GM23338 (cell line): ENCODE data around the gene GALNT4. TPM values are rescaled to one million over a fixed set of nuclear protein-coding genes. Genes with fewer than 3 reads are reported as not detected.

Experiments
- ATAC-seq: fragments of 200-7000 bp; cut with Tn5 transposase; 3 replicates; pipeline ENCODE4 v1.9.1; 2020
- DNase-seq: peaks from one replicate; pipeline ENCODE4 v3.0.0-alpha.2; 2015; ENCODE audit warnings: low spot score
- H2AFZ ChIP-seq: fragments of 200-600 bp; sonication (generic); 2 replicates; pipeline ENCODE4 v1.8.0; 2016; ENCODE audit warnings: antibody characterized with exemption, mild to moderate bottlenecking, moderate library complexity
- H3F3A ChIP-seq: fragments of 200-600 bp; sonication (generic); replicated peaks from 2 replicates; pipeline ENCODE4 v1.8.0; 2017; ENCODE audit warnings: antibody characterized with exemption, mixed run types, low read depth
- H3K27ac ChIP-seq: fragments of 200-600 bp; sonication (generic); 2 replicates; pipeline ENCODE4 v1.6.1; 2016; ENCODE audit warnings: low read depth
- H3K27me3 ChIP-seq: fragments of 200-600 bp; sonication (generic); 2 replicates; pipeline ENCODE4 v1.8.0; 2016; ENCODE audit warnings: mild to moderate bottlenecking, mixed run types, moderate library complexity; ENCODE audit not compliant: insufficient read depth
- H3K36me3 ChIP-seq: fragments of 200-600 bp; sonication (generic); 2 replicates; pipeline ENCODE4 v1.8.0; 2016; ENCODE audit warnings: mild to moderate bottlenecking; ENCODE audit not compliant: insufficient read depth
- H3K4me1 ChIP-seq: fragments of 200-600 bp; sonication (generic); 2 replicates; pipeline ENCODE4 v1.8.0; 2016; ENCODE audit warnings: mild to moderate bottlenecking, moderate library complexity; ENCODE audit not compliant: insufficient read depth
- H3K4me2 ChIP-seq: fragments of 200-600 bp; sonication (generic); 2 replicates; pipeline ENCODE4 v1.7.1; 2017; ENCODE audit warnings: mixed run types
- H3K4me3 ChIP-seq: fragments of 200-600 bp; sonication (generic); 2 replicates; pipeline ENCODE4 v1.6.1; 2016; ENCODE audit warnings: mixed run types
- H3K79me2 ChIP-seq: fragments of 200-600 bp; sonication (generic); replicated peaks from 2 replicates; pipeline ENCODE4 v1.8.0; 2017; ENCODE audit warnings: mild to moderate bottlenecking; ENCODE audit not compliant: insufficient read depth
- H3K9me2 ChIP-seq: fragments of 200-600 bp; sonication (generic); 2 replicates; pipeline ENCODE4 v1.8.0; 2017; ENCODE audit not compliant: insufficient read depth
- H4K20me1 ChIP-seq: fragments of 200-600 bp; sonication (generic); replicated peaks from 2 replicates; pipeline ENCODE4 v1.8.0; 2017; ENCODE audit warnings: mild to moderate bottlenecking; ENCODE audit not compliant: insufficient read depth
- H3K27ac Mint-ChIP-seq: 2 replicates; pipeline ENCODE4 v1.8.0; 2020; ENCODE audit warnings: inconsistent platforms, mild to moderate bottlenecking, moderate library complexity, mixed read lengths
- H3K27me3 Mint-ChIP-seq: 3 replicates; pipeline ENCODE4 v1.8.0; 2022; ENCODE audit warnings: low read depth, mild to moderate bottlenecking, moderate library complexity, mixed read lengths, inconsistent platforms; ENCODE audit not compliant: insufficient read depth, poor library complexity
- H3K36me3 Mint-ChIP-seq: 3 replicates; pipeline ENCODE4 v1.8.0; 2021; ENCODE audit warnings: low read depth, mild to moderate bottlenecking, inconsistent platforms, moderate library complexity, mixed read lengths
- H3K4me1 Mint-ChIP-seq: 3 replicates; pipeline ENCODE4 v1.8.0; 2020; ENCODE audit warnings: mild to moderate bottlenecking, inconsistent platforms, mixed read lengths
- H3K4me3 Mint-ChIP-seq: 3 replicates; pipeline ENCODE4 v1.8.0; 2021; ENCODE audit warnings: moderate library complexity, mild to moderate bottlenecking, inconsistent platforms, mixed read lengths
- H3K9me3 Mint-ChIP-seq: 3 replicates; pipeline ENCODE4 v1.8.0; 2020; ENCODE audit warnings: moderate library complexity, mild to moderate bottlenecking, inconsistent platforms, mixed read lengths
- CREB1 ChIP-seq: fragments of 250-450 bp; sonication (Bioruptor Pico); IDR thresholded peaks from 2 replicates; pipeline ENCODE4 v1.5.0; 2020; ENCODE audit warnings: low read depth, mild to moderate bottlenecking, moderate library complexity
- CTCF ChIP-seq, 2 experiments: fragments of 200-600 bp in 1 of 2; sonication (generic) in 1 of 2; conservative IDR thresholded peaks; 2 replicates each; pipeline versions ENCODE4 v1.5.1 to v1.6.1; 2016 to 2017; ENCODE audit warnings: antibody characterized with exemption in 2 of 2, low read depth in 2 of 2, mild to moderate bottlenecking in 2 of 2, moderate library complexity in 1 of 2
- ETS1 ChIP-seq: IDR thresholded peaks from 2 replicates; pipeline ENCODE4 v1.6.1; 2016; ENCODE audit warnings: antibody characterized with exemption
- EZH2phosphoT487 ChIP-seq: fragments of 200-600 bp; sonication (generic); IDR thresholded peaks from one replicate; pipeline ENCODE4 v1.8.1; 2018; ENCODE audit warnings: antibody characterized with exemption; ENCODE audit not compliant: unreplicated experiment
- JUNB ChIP-seq: IDR thresholded peaks from one replicate; pipeline ENCODE4 v1.6.1; 2016; ENCODE audit warnings: antibody characterized with exemption; ENCODE audit not compliant: unreplicated experiment
- NANOG ChIP-seq: IDR thresholded peaks from 2 replicates; pipeline ENCODE4 v1.6.1; 2016; ENCODE audit warnings: antibody characterized with exemption, borderline replicate concordance
- POLR2AphosphoS5 ChIP-seq: IDR thresholded peaks from 2 replicates; pipeline ENCODE4 v1.6.1; 2016; ENCODE audit warnings: antibody characterized with exemption, low read depth
- REST ChIP-seq: IDR thresholded peaks from one replicate; pipeline ENCODE4 v1.6.1; 2018; ENCODE audit warnings: antibody characterized with exemption; ENCODE audit not compliant: unreplicated experiment
- STAT1 ChIP-seq: IDR thresholded peaks from one replicate; pipeline ENCODE4 v1.6.1; 2016; ENCODE audit warnings: antibody characterized with exemption; ENCODE audit not compliant: unreplicated experiment
- ZNF331 ChIP-seq: fragments of 250-450 bp; sonication (Bioruptor Pico); IDR thresholded peaks from 2 replicates; pipeline ENCODE4 v1.5.0; 2020; ENCODE audit warnings: low read depth, mild to moderate bottlenecking, moderate library complexity
- polyA plus RNA-seq: library from polyadenylated mRNA; unstranded; fragments of >200 nt; fragmentation: Nextera tagmentation; extraction: Ambion mirVana; gene quantifications from 2 replicates; pipeline ENCODE4 v1.2.1, GENCODE V29; 2016
- total RNA-seq: library from RNA; depleted of rRNA; stranded (reverse); fragments of >200 nt; shearing (Covaris generic); gene quantifications from 2 replicates; pipeline ENCODE4 v1.2.3, GENCODE V29; 2014

GALNT4 gene
- total and polyA plus RNA-seq, 2 experiments from 2014 or later: 1.1 to 2.4 TPM

GRCh38 chr12:89551747-89552146 lies 27.2 kb upstream of the GALNT4 start:
- Mint-ChIP-seq H3K36me3 (no peaks in the 10 kb centered on the region), H3K4me1 (no peaks in the 10 kb centered on the region)

GRCh38 chr12:89547101-89547500 lies 22.5 kb upstream of the GALNT4 start:
- no peak overlapping the region for H3K27ac Mint-ChIP-seq
- no peak for DNase-seq
- H3K4me3 Mint-ChIP-seq: no peak overlapping the region
- no peak overlapping the region for H3K4me2 ChIP-seq
- H3K4me3 ChIP-seq: no peak overlapping the region
- H3K4me1 ChIP-seq: no peaks in the 10 kb centered on the region
- H3K36me3 ChIP-seq: no peaks in the 10 kb centered on the region
- peaks cover 7% of the 10 kb centered on the region; the same call in 2 of the 3 replicates for H3K4me1 Mint-ChIP-seq
- H3K79me2 ChIP-seq: no peaks in the 10 kb centered on the region
- no peak overlapping the region for H2AFZ ChIP-seq
- H3K9me3 Mint-ChIP-seq: no peaks in the 10 kb centered on the region
- no peaks in the 10 kb centered on the region for H3K27me3 ChIP-seq
- H3K27me3 Mint-ChIP-seq: no peaks in the 10 kb centered on the region
- H3K36me3 Mint-ChIP-seq: no peaks in the 10 kb centered on the region
- no peak overlapping the region for H3K27ac ChIP-seq
- no peak for TF ChIP-seq EZH2phosphoT487
- ATAC-seq: no peak
- H3F3A ChIP-seq: no peaks in the 10 kb centered on the region
- H3K9me2 ChIP-seq: no peaks in the 10 kb centered on the region
- no peaks in the 10 kb centered on the region for H4K20me1 ChIP-seq

More at GRCh38 chr12:89551747-89552146, 27.2 kb upstream of the GALNT4 start:
- DNase-seq (no peak), ATAC-seq (no peak)
- 0 out of 2 replicates have a peak, but pooled peaks cover 5% of the 10 kb centered on the region for H3K9me2 ChIP-seq
- no peaks in the 10 kb centered on the region for H3K36me3 ChIP-seq
- H3K27ac Mint-ChIP-seq: no peak overlapping the region
- no peak overlapping the region for H3K27ac ChIP-seq
- no peaks in the 10 kb centered on the region for H3K27me3 ChIP-seq
- no peak overlapping the region for H2AFZ ChIP-seq
- H3K4me1 ChIP-seq: no peaks in the 10 kb centered on the region
- H3K27me3 Mint-ChIP-seq: no peaks in the 10 kb centered on the region
- H3K79me2 ChIP-seq: no peaks in the 10 kb centered on the region
- no peak overlapping the region for H3K4me2 ChIP-seq
- no peaks in the 10 kb centered on the region for H4K20me1 ChIP-seq
- no peaks in the 10 kb centered on the region for H3F3A ChIP-seq
- no peak overlapping the region for H3K4me3 ChIP-seq
- no peaks in the 10 kb centered on the region for H3K9me3 Mint-ChIP-seq
- no peak overlapping the region for H3K4me3 Mint-ChIP-seq
- no peak for TF ChIP-seq JUNB
- peak in 1 of 2 experiments; percentile 36; a peak in 2 of 4 replicates for TF ChIP-seq CTCF (conservative IDR thresholded peaks at IDR 0.05; ENCODE audit: low read depth in 2 of 2)

- no peaks in the 10 kb centered on the region for H3K36me3 ChIP-seq
- no peaks in the 10 kb centered on the region for H4K20me1 ChIP-seq
- Mint-ChIP-seq H3K36me3 (no peaks in the 10 kb centered on the region), H3K4me3 (no peak overlapping the region), H3K4me1 (peaks cover 11% of the 10 kb centered on the region), H3K9me3 (no peaks in the 10 kb centered on the region), H3K27ac (no peak overlapping the region), H3K27me3 (no peaks in the 10 kb centered on the region)
- no peaks in the 10 kb centered on the region for H3K9me2 ChIP-seq
- H3K27ac ChIP-seq: no peak overlapping the region
- no peak for ATAC-seq
- H2AFZ ChIP-seq: no peak overlapping the region
- H3K27me3 ChIP-seq: no peaks in the 10 kb centered on the region
- H3K4me2 ChIP-seq: no peak overlapping the region
- H3K4me1 ChIP-seq: no peaks in the 10 kb centered on the region
- no peak for DNase-seq
- H3K4me3 ChIP-seq: no peak overlapping the region
- H3K79me2 ChIP-seq: no peaks in the 10 kb centered on the region
- no peaks in the 10 kb centered on the region for H3F3A ChIP-seq
- TF ChIP-seq ETS1: no peak
- no peak for TF ChIP-seq POLR2AphosphoS5
- no peak for TF ChIP-seq NANOG
- TF ChIP-seq STAT1: no peak
- TF ChIP-seq REST: no peak
- TF ChIP-seq CREB1 (CRISPR knock-in tag): no peak
- no peak for TF ChIP-seq JUNB
- no peak for TF ChIP-seq ZNF331 (CRISPR knock-in tag)
Measured at GRCh38 chr12:89546151-89546550, 21.6 kb upstream of the GALNT4 start.
